Left lung (tissue), 10 donors: ENCODE measurements around the gene CHAMP1. TPM values are rescaled to one million over a fixed set of nuclear protein-coding genes. Genes with fewer than 3 reads are reported as not detected.

Experiments used
- ATAC-seq: fragments of 200-7000 bp; cut with Tn5 transposase; one replicate; pipeline ENCODE4 v1.9.1; 2020; ENCODE audit warnings: moderate library complexity
- DNase-seq, 4 donors: peaks; one replicate each; pipeline ENCODE4 v3.0.0-alpha.2; 2013 to 2020
- H3K27ac ChIP-seq, 2 donors: fragments of 200-600 bp; sonication (generic) in 1 of 2; one replicate each; pipeline versions ENCODE4 v1.5.0 to v1.8.0; 2020 to 2021
- H3K27me3 ChIP-seq, 2 donors: fragments of 200-600 bp; sonication (generic) in 1 of 2; one replicate each; pipeline versions ENCODE4 v1.5.0 to v1.8.0; 2020 to 2021
- H3K36me3 ChIP-seq, 2 donors: fragments of 200-600 bp; sonication (generic) in 1 of 2; one replicate each; pipeline versions ENCODE4 v1.5.0 to v1.8.0; 2020 to 2021
- H3K4me1 ChIP-seq, 2 donors: fragments of 200-600 bp; one replicate each; pipeline ENCODE4 v1.8.0; 2021
- H3K4me3 ChIP-seq, 2 donors: fragments of 200-600 bp; sonication (generic) in 1 of 2; one replicate each; pipeline versions ENCODE4 v1.5.0 to v1.8.0; 2020 to 2021; ENCODE audit warnings: mild to moderate bottlenecking in 1 of 2
- H3K9me3 ChIP-seq, 2 donors: fragments of 200-600 bp; sonication (generic) in 1 of 2; one replicate each; pipeline versions ENCODE4 v1.5.0 to v1.8.0; 2020 to 2021
- CTCF ChIP-seq, 2 donors: fragments of 200-600 bp; sonication (generic) in 1 of 2; IDR thresholded peaks; one replicate each; pipeline versions ENCODE4 v1.5.0 to v1.8.0; 2021; ENCODE audit warnings: antibody characterized with exemption in 2 of 2
- intact Hi-C, 2 donors: fragments of 100-400 bp; cut with DNase I; formaldehyde crosslinking; loops; one replicate each; pipeline versions ENCODE4 v1.11.2 to v1.14.2; 2022
- polyA plus RNA-seq, 6 donors: library from polyadenylated mRNA; unstranded; fragments of 120-200 nt; gene quantifications; one replicate each; pipeline ENCODE4 v1.2.1, GENCODE V29; 2013; ENCODE audit not compliant: insufficient read length in 6 of 6
- total RNA-seq, 2 donors: library from RNA; stranded (reverse); fragmentation: NEBNext Ultra II Directional; extraction: Animal tissue kit (Norgen Biotek cat#: 25700); gene quantifications; one replicate each; pipeline ENCODE4 v1.2.1, GENCODE V29; 2021
- donor health status: DM: no; HTN: yes; CAD: no.
- donor health status: DM: no; HTN: no; CAD: no.

CHAMP1 gene
- total and polyA plus RNA-seq, 8 donors: 20.9 to 32.4 (median 28.1) TPM

- Histone ChIP-seq H3K9me3 (no peaks in the 10 kb centered on the region), H3K4me1 (no peaks in the 10 kb centered on the region), H3K4me3 (no peak overlapping the region), H3K27me3 (no peaks in the 10 kb centered on the region), H3K36me3 (peaks cover 0 to 94% of the 10 kb centered on the region in 2 donors), H3K27ac (no peak overlapping the region)
- TF ChIP-seq CTCF (IDR thresholded peaks at IDR 0.05): no peak
- ATAC-seq (no peak), DNase-seq (no peak)
- intact Hi-C loops: no loop called here
Observed at GRCh38 chr13:114268344-114269280, 45.7 kb upstream of the CHAMP1 start.

DNA sequence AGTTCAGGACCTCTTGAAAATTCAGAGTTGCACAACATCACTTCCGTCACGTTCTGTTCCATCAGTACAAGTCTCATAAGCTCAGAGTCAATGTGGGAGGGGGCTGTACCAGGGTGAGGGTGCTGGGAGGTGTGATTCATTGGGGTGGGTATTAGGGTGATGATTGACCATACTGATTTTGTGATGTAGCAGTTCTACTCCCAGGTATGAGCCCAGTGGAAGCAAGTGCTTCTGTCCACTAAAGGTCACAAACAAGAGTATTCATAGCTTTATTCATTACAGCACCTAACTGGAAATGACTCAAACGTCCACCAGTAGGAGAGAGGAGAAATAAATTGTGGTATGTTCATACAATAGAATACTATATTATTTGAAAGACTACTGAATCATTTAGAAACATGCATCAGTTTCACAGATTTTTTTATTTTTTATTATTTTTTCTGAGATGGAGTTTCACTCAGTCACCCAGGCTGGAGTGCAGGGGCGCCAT lies 45.0 kb upstream of the CHAMP1 start:
- Histone ChIP-seq H3K9me3 (no peaks in the 10 kb centered on the region), H3K27me3 (no peaks in the 10 kb centered on the region), H3K36me3 (peaks cover 0 to 94% of the 10 kb centered on the region in 2 donors), H3K4me3 (no peak overlapping the region), H3K27ac (no peak overlapping the region), H3K4me1 (no peaks in the 10 kb centered on the region)
- intact Hi-C loops: no loop called here
- ATAC-seq (no peak), DNase-seq (no peak)
- no peak for TF ChIP-seq CTCF (IDR thresholded peaks at IDR 0.05)

DNA sequence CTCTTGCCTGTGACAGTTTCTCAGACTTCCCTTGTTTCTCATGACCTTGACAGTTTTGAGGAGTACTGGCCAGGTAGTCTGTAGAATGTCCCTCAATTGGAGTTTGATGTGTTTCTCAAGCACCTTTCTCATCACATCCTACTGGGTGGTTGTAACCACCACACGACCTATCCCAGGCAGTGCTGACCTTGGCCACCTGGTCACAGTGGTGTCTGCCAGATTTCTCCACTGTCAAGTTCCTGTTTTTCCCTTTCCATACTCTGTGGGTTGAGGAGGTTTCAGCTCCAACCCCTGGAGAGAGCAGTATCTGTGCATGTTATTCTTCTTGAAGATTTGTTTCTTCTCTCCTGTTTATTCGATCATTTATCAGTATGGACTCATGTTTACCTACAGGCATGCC lies 41.3 kb upstream of the CHAMP1 start:
- Histone ChIP-seq H3K9me3 (no peaks in the 10 kb centered on the region), H3K36me3 (peaks cover 0 to 79% of the 10 kb centered on the region in 2 donors)
- ATAC-seq: no peak

GRCh38 chr13:114275304-114275703 lies 39.0 kb upstream of the CHAMP1 start:
- Histone ChIP-seq H3K27me3 (no peaks in the 10 kb centered on the region), H3K9me3 (no peaks in the 10 kb centered on the region), H3K4me1 (peaks cover 1 to 6% of the 10 kb centered on the region in 2 donors), H3K36me3 (peaks cover 0 to 56% of the 10 kb centered on the region in 2 donors), H3K4me3 (no peak overlapping the region), H3K27ac (no peak overlapping the region)
- intact Hi-C loops: no loop called here
- ATAC-seq (no peak), DNase-seq (peak in 2 of 4 donors; percentile 5 to 16)
- TF ChIP-seq CTCF (IDR thresholded peaks at IDR 0.05): no peak

More for the DNA sequence above, 41.3 kb upstream of the CHAMP1 start:
- intact Hi-C loops: no loop called here
- H3K4me1 ChIP-seq: no peaks in the 10 kb centered on the region
- no peak for TF ChIP-seq CTCF (IDR thresholded peaks at IDR 0.05)
- no peak for DNase-seq
- H3K27ac ChIP-seq: no peak overlapping the region
- H3K4me3 ChIP-seq: no peak overlapping the region
- H3K27me3 ChIP-seq: no peaks in the 10 kb centered on the region

DNA sequence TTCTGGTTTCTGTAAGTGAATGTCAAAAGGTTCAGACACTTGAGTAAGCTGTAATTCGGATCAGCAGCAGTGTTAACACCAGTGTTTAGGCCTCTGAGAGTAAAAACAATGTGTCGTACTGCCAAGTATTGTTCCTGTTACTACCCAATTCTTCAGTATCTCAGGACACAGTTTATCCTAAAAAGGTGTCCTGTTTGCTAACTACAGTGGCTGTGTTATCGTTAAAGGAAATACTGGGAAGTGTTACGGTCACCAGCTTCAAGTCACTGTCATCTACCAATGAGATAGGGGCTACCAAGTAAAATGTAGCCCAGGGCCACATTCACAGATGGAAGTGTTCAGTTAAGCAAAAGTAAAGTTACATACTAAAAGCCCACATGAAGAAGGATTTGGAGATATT lies 35.2 kb upstream of the CHAMP1 start:
- TF ChIP-seq CTCF (IDR thresholded peaks at IDR 0.05): no peak
- Histone ChIP-seq H3K4me3 (no peak overlapping the region), H3K9me3 (no peaks in the 10 kb centered on the region), H3K4me1 (peaks cover 11 to 30% of the 10 kb centered on the region in 2 donors), H3K36me3 (peaks cover 0 to 25% of the 10 kb centered on the region in 2 donors), H3K27ac (no peak overlapping the region), H3K27me3 (no peaks in the 10 kb centered on the region)
- intact Hi-C loops: no loop called here
- ATAC-seq (no peak), DNase-seq (no peak)
